H1 (cell line): ENCODE results near the gene PRPF38A. TPM values are rescaled to one million over a fixed set of nuclear protein-coding genes. Genes with fewer than 3 reads are reported as not detected.

Experiments used
- ATF3 ChIP-seq: IDR thresholded peaks from 2 replicates; pipeline ENCODE4 v1.6.1; 2011; ENCODE audit warnings: low read depth, mild to moderate bottlenecking, low read length; ENCODE audit not compliant: insufficient read depth
- BACH1 ChIP-seq: IDR thresholded peaks from 2 replicates; pipeline ENCODE4 v1.6.1; 2012; ENCODE audit warnings: low read length, improper control_type of control experiment
- BCL11A ChIP-seq, 2 experiments: IDR thresholded peaks; one replicate each; pipeline ENCODE4 v1.6.1; 2011; ENCODE audit warnings: low read depth in 2 of 2, low read length in 2 of 2, mild to moderate bottlenecking in 2 of 2
- BRCA1 ChIP-seq: IDR thresholded peaks from 2 replicates; pipeline ENCODE4 v1.6.1; 2012; ENCODE audit warnings: low read depth, low read length, improper control_type of control experiment
- EZH2 ChIP-seq: fragments of 200-600 bp; sonication (generic); IDR thresholded peaks from 2 replicates; pipeline ENCODE4 v1.7.1; 2012; ENCODE audit warnings: low read depth, mild to moderate bottlenecking, moderate library complexity, low read length, inconsistent platforms; ENCODE audit not compliant: severe bottlenecking
- FOSL1 ChIP-seq: IDR thresholded peaks from 2 replicates; pipeline ENCODE4 v1.6.1; 2011; ENCODE audit warnings: mild to moderate bottlenecking, low read depth, low read length, moderate library complexity; ENCODE audit not compliant: insufficient read depth
- KDM4A ChIP-seq: IDR thresholded peaks from one replicate; pipeline ENCODE4 v1.7.1; 2012; ENCODE audit warnings: low read depth, mild to moderate bottlenecking, moderate library complexity, low read length, inconsistent platforms; ENCODE audit not compliant: severe bottlenecking
- NANOG ChIP-seq: IDR thresholded peaks from 2 replicates; pipeline ENCODE4 v1.6.1; 2011; ENCODE audit warnings: low read length, low read depth, mild to moderate bottlenecking, inconsistent platforms; ENCODE audit not compliant: insufficient read depth, poor library complexity, severe bottlenecking
- PHF8 ChIP-seq: fragments of 200-600 bp; sonication (generic); conservative IDR thresholded peaks from 2 replicates; pipeline ENCODE4 v1.7.1; 2012; ENCODE audit warnings: low read depth, mild to moderate bottlenecking, inconsistent platforms, low read length, moderate library complexity
- POLR2A ChIP-seq, 2 experiments: IDR thresholded peaks; 1 replicate in 1 of 2; 2 replicates in 1 of 2; pipeline ENCODE4 v1.6.1; 2011; ENCODE audit warnings: low read depth in 2 of 2, low read length in 2 of 2, mild to moderate bottlenecking in 2 of 2; ENCODE audit errors: control extremely low read depth in 1 of 2
- POU5F1 ChIP-seq: IDR thresholded peaks from 2 replicates; pipeline ENCODE4 v1.6.1; 2011; ENCODE audit warnings: low read depth, mild to moderate bottlenecking, low read length, moderate library complexity
- RAD21 ChIP-seq, 2 experiments: IDR thresholded peaks in 1 of 2; conservative IDR thresholded peaks in 1 of 2; 2 replicates each; pipeline ENCODE4 v1.6.1; 2011; ENCODE audit warnings: low read depth in 2 of 2, low read length in 2 of 2, improper control_type of control experiment in 1 of 2, inconsistent platforms in 1 of 2, mild to moderate bottlenecking in 1 of 2, moderate library complexity in 1 of 2
- RBBP5 ChIP-seq: IDR thresholded peaks from 2 replicates; pipeline ENCODE4 v1.7.1; 2012; ENCODE audit warnings: low read depth, mild to moderate bottlenecking, inconsistent platforms, low read length, moderate library complexity, borderline replicate concordance
- RFX5 ChIP-seq: IDR thresholded peaks from 2 replicates; pipeline ENCODE4 v1.6.1; 2011; ENCODE audit warnings: low read depth, low read length, improper control_type of control experiment, borderline replicate concordance
- RXRA ChIP-seq: IDR thresholded peaks from 2 replicates; pipeline ENCODE4 v1.6.1; 2011; ENCODE audit warnings: low read depth, mild to moderate bottlenecking, low read length, moderate library complexity; ENCODE audit not compliant: insufficient read depth
- SAP30 ChIP-seq: fragments of 300-600 bp; sonication (generic); IDR thresholded peaks from 2 replicates; pipeline ENCODE4 v1.7.1; 2012; ENCODE audit warnings: low read length, moderate library complexity, mild to moderate bottlenecking, inconsistent platforms; ENCODE audit not compliant: insufficient read depth, insufficient replicate concordance
- SP2 ChIP-seq: IDR thresholded peaks from 2 replicates; pipeline ENCODE4 v1.6.1; 2012; ENCODE audit warnings: mild to moderate bottlenecking, low read length, inconsistent platforms
- SRF ChIP-seq: IDR thresholded peaks from 2 replicates; pipeline ENCODE4 v1.6.1; 2011; ENCODE audit warnings: mild to moderate bottlenecking, low read depth, low read length, moderate library complexity
- SUZ12 ChIP-seq: fragments of 200-600 bp; sonication (generic); IDR thresholded peaks from 2 replicates; pipeline ENCODE4 v1.6.1; 2012; ENCODE audit warnings: mild to moderate bottlenecking, inconsistent platforms, low read length, moderate library complexity, mixed read lengths
- TBP ChIP-seq: IDR thresholded peaks from 2 replicates; pipeline ENCODE4 v1.6.1; 2011; ENCODE audit warnings: low read depth, low read length, improper control_type of control experiment
- polyA plus RNA-seq, 7 experiments: library from polyadenylated mRNA; depleted of rRNA in 3 of 7; stranded (reverse) in 5 of 7; unstranded in 2 of 7; fragments of >200 nt in 5 of 7; fragments of 200-250 nt in 2 of 7; gene quantifications; 1 replicate in 5 of 7; 2 replicates in 1 of 7; 4 replicates in 1 of 7; pipeline versions ENCODE4 v1.2.1 to v1.2.3, GENCODE V29; 2011 to 2013; ENCODE audit warnings: missing spikeins in 2 of 7, mixed read lengths in 2 of 7
- total RNA-seq: library from RNA; stranded (reverse); fragmentation: NEBNext Ultra II Directional; extraction: Animal tissue kit (Norgen Biotek cat#: 25700); gene quantifications from 2 replicates; pipeline ENCODE4 v1.2.1, GENCODE V29; 2021

Gene PRPF38A
- total and polyA plus RNA-seq, 2 of the 8 experiments (the other 6 are each of a cell fraction or from before 2014, with no cell fraction given): 25.6 to 76.2 TPM

- TF ChIP-seq EZH2: no peak
- TF ChIP-seq BACH1: no peak
- peak in 1 of 2 experiments; percentile 80; a peak in 2 of 3 replicates for TF ChIP-seq POLR2A (IDR thresholded peaks at IDR 0.05; ENCODE audit: control extremely low read depth in 1 of 2, low read depth in 2 of 2, low read length in 2 of 2)
- no peak for TF ChIP-seq POU5F1
- no peak for TF ChIP-seq SAP30
- no peak for TF ChIP-seq RXRA
- TF ChIP-seq TBP: peak; percentile 44; the same call in 1 of the 2 replicates
- TF ChIP-seq RBBP5: 0 out of 2 replicates have a peak, but pooled peaks have one; percentile 81
- peak; percentile 66 for TF ChIP-seq KDM4A
- peak; percentile 84 for TF ChIP-seq PHF8
- no peak for TF ChIP-seq RFX5
- TF ChIP-seq BRCA1: no peak
- TF ChIP-seq SUZ12: no peak
- no peak for TF ChIP-seq SRF
- TF ChIP-seq SP2: no peak
- no peak for TF ChIP-seq NANOG
- TF ChIP-seq FOSL1: 0 out of 2 replicates have a peak, but pooled peaks have one; percentile 46
- peak; percentile 95 for TF ChIP-seq ATF3
- TF ChIP-seq RAD21 (IDR thresholded peaks at IDR 0.05 in 1 of 2, conservative IDR thresholded peaks at IDR 0.05 in 1 of 2; ENCODE audit: low read depth in 2 of 2, low read length in 2 of 2): no peak; a peak in 1 of 4 replicates
- no peak for TF ChIP-seq BCL11A (IDR thresholded peaks at IDR 0.05; ENCODE audit: low read depth in 2 of 2, low read length in 2 of 2)
These were observed 38.5 kb upstream of the PRPF38A start, which contains the start of gene CC2D1B (continued) for GRCh38 chr1:52365746-52366516.
